Liver (tissue), 9 donors: Measurements from ENCODE around the gene EHD2. TPM values are rescaled to one million over a fixed set of nuclear protein-coding genes. Genes with fewer than 3 reads are reported as not detected.

ENCODE experiments used
- DNase-seq: peaks from one replicate; pipeline ENCODE4 v3.0.0-alpha.2; 2017; ENCODE audit warnings: low spot score
- H3K27ac ChIP-seq, 2 donors: one replicate each; pipeline ENCODE4 v1.7.0; 2013; ENCODE audit warnings: inconsistent platforms in 2 of 2, low read length in 2 of 2, control low read depth in 1 of 2, low read depth in 1 of 2, mild to moderate bottlenecking in 1 of 2
- H3K27me3 ChIP-seq, 4 donors: one replicate each; pipeline versions ENCODE4 v1.6.1 to v1.7.0; 2013; ENCODE audit warnings: low read length in 3 of 4, inconsistent platforms in 1 of 4, mild to moderate bottlenecking in 1 of 4, moderate library complexity in 1 of 4; ENCODE audit not compliant: control insufficient read depth in 4 of 4, insufficient read depth in 4 of 4
- H3K36me3 ChIP-seq, 4 donors: one replicate each; pipeline versions ENCODE4 v1.6.1 to v1.7.0; 2013; ENCODE audit warnings: low read length in 3 of 4, mild to moderate bottlenecking in 3 of 4, low read depth in 1 of 4, moderate library complexity in 1 of 4; ENCODE audit not compliant: control insufficient read depth in 4 of 4, insufficient read depth in 3 of 4
- H3K4me1 ChIP-seq, 4 donors: one replicate each; pipeline versions ENCODE4 v1.6.1 to v1.7.0; 2013; ENCODE audit warnings: low read length in 3 of 4, mild to moderate bottlenecking in 3 of 4, moderate library complexity in 1 of 4; ENCODE audit not compliant: control insufficient read depth in 4 of 4, insufficient read depth in 4 of 4
- H3K4me3 ChIP-seq, 3 donors: one replicate each; pipeline versions ENCODE4 v1.6.1 to v1.7.0; 2013; ENCODE audit warnings: low read length in 3 of 3, control low read depth in 1 of 3, low read depth in 1 of 3, mild to moderate bottlenecking in 1 of 3
- H3K9ac ChIP-seq, 2 donors: one replicate each; pipeline ENCODE4 v1.7.0; 2013; ENCODE audit warnings: low read length in 2 of 2, mild to moderate bottlenecking in 2 of 2, moderate library complexity in 2 of 2, control low read depth in 1 of 2, low read depth in 1 of 2
- H3K9me3 ChIP-seq, 4 donors: one replicate each; pipeline versions ENCODE4 v1.6.1 to v1.7.0; 2013; ENCODE audit warnings: low read length in 3 of 4; ENCODE audit not compliant: control insufficient read depth in 4 of 4
- ATF3 ChIP-seq: IDR thresholded peaks from 2 replicates; pipeline ENCODE4 v1.6.1; 2016; ENCODE audit warnings: antibody characterized with exemption
- CTCF ChIP-seq: fragments of 150-350 bp; IDR thresholded peaks from 2 replicates; pipeline ENCODE4 v1.5.1; 2017; ENCODE audit warnings: improper control_type of control experiment, low read depth, low read length; ENCODE audit not compliant: missing input control
- EGR1 ChIP-seq, 2 donors: IDR thresholded peaks; 2 replicates each; pipeline ENCODE4 v1.6.1; 2016 to 2018; ENCODE audit warnings: antibody characterized with exemption in 2 of 2, low read depth in 2 of 2
- FOXA1 ChIP-seq: IDR thresholded peaks from 2 replicates; pipeline ENCODE4 v1.6.1; 2016; ENCODE audit warnings: antibody characterized with exemption
- FOXA2 ChIP-seq: IDR thresholded peaks from 2 replicates; pipeline ENCODE4 v1.6.1; 2016; ENCODE audit warnings: antibody characterized with exemption
- GABPA ChIP-seq, 2 donors: IDR thresholded peaks in 1 of 2; conservative IDR thresholded peaks in 1 of 2; 2 replicates each; pipeline ENCODE4 v1.6.1; 2016; ENCODE audit warnings: antibody characterized with exemption in 2 of 2, mild to moderate bottlenecking in 1 of 2, moderate library complexity in 1 of 2
- HNF4A ChIP-seq, 2 donors: conservative IDR thresholded peaks; 2 replicates each; pipeline ENCODE4 v1.6.1; 2016; ENCODE audit warnings: antibody characterized with exemption in 2 of 2, mild to moderate bottlenecking in 2 of 2
- HNF4G ChIP-seq: IDR thresholded peaks from 2 replicates; pipeline ENCODE4 v1.6.1; 2016; ENCODE audit warnings: antibody characterized with exemption
- RAD21 ChIP-seq, 2 donors: IDR thresholded peaks; 2 replicates each; pipeline ENCODE4 v1.6.1; 2016; ENCODE audit warnings: antibody characterized with exemption in 2 of 2, mild to moderate bottlenecking in 2 of 2
- REST ChIP-seq: IDR thresholded peaks from 2 replicates; pipeline ENCODE4 v1.6.1; 2016; ENCODE audit warnings: antibody characterized with exemption, mild to moderate bottlenecking
- RXRA ChIP-seq, 2 donors: IDR thresholded peaks; 2 replicates each; pipeline ENCODE4 v1.6.1; 2017 to 2018; ENCODE audit warnings: antibody characterized with exemption in 2 of 2, mild to moderate bottlenecking in 1 of 2
- SP1 ChIP-seq: IDR thresholded peaks from 2 replicates; pipeline ENCODE4 v1.6.1; 2018; ENCODE audit warnings: antibody characterized with exemption, mild to moderate bottlenecking
- TAF1 ChIP-seq: conservative IDR thresholded peaks from 2 replicates; pipeline ENCODE4 v1.6.1; 2016; ENCODE audit warnings: antibody characterized with exemption, mild to moderate bottlenecking
- WGBS: extraction: QIAGEN DNeasy Blood & Tissue Kit; methylation state at CpG from one replicate; pipeline ENCODE4 v1.1.7; 2013; 5-methylcytosine and 5-hydroxymethylcytosine counted together
- polyA plus RNA-seq, 2 donors: library from polyadenylated mRNA; stranded (reverse) in 1 of 2; unstranded in 1 of 2; fragments of 200-250 nt in 1 of 2; fragments of >200 nt in 1 of 2; fragmentation: Nextera tagmentation in 1 of 2; extraction: Ambion mirVana in 1 of 2; gene quantifications; one replicate each; pipeline versions ENCODE4 v1.2.1 to v1.2.3, GENCODE V29; 2013 to 2015
- total RNA-seq, 2 donors: library from RNA; depleted of rRNA; stranded (reverse); fragments of >200 nt; gene quantifications; one replicate each; pipeline ENCODE4 v1.2.3, GENCODE V29; 2014
- donor health status: healthy.
- donor health status: healthy.
- donor health status: healthy.
- donor health status: healthy.
- donor health status: healthy.

The EHD2 gene
- total and polyA plus RNA-seq, 4 donors, result 3.2 to 7.9 (median 5.8) TPM

GRCh38 chr19:47687906-47688305 lies 25.3 kb upstream of the EHD2 start:
- TF ChIP-seq HNF4G, result no peak
- TF ChIP-seq SP1, result no peak
- no peak for TF ChIP-seq GABPA (IDR thresholded peaks at IDR 0.05 in 1 of 2, conservative IDR thresholded peaks at IDR 0.05 in 1 of 2)
- no peak for TF ChIP-seq HNF4A (conservative IDR thresholded peaks at IDR 0.05)
- TF ChIP-seq ATF3, result no peak
- TF ChIP-seq FOXA1, result no peak
- no peak for TF ChIP-seq REST
- TF ChIP-seq CTCF, result no peak
- TF ChIP-seq RAD21 (IDR thresholded peaks at IDR 0.05), result no peak
- no peak for TF ChIP-seq EGR1 (IDR thresholded peaks at IDR 0.05; ENCODE audit: low read depth in 2 of 2)
- no peak for DNase-seq
- WGBS, result 90% methylated on average over 7 of the region's 7 CpGs
- H3K27me3 ChIP-seq, result no peaks in the 10 kb centered on the region
- peaks cover 0 to 14% (median 2%) of the 10 kb centered on the region in 4 donors for H3K36me3 ChIP-seq
- H3K9ac ChIP-seq, result no peak overlapping the region
- no peak overlapping the region for H3K27ac ChIP-seq
- no peaks in the 10 kb centered on the region for H3K9me3 ChIP-seq
- no peaks in the 10 kb centered on the region for H3K4me1 ChIP-seq
- no peak overlapping the region for H3K4me3 ChIP-seq

- 96% methylated on average over 5 of the region's 5 CpGs for WGBS
- Histone ChIP-seq H3K4me1 (no peaks in the 10 kb centered on the region), H3K9me3 (no peaks in the 10 kb centered on the region), H3K9ac (no peak overlapping the region), H3K36me3 (peaks cover 2 to 6% (median 5%) of the 10 kb centered on the region in 4 donors), H3K27me3 (no peaks in the 10 kb centered on the region), H3K27ac (no peak overlapping the region), H3K4me3 (no peak overlapping the region)
- no peak for DNase-seq
- TF ChIP-seq REST (no peak), TAF1 (no peak), RXRA (IDR thresholded peaks at IDR 0.05) (no peak), HNF4G (no peak), FOXA2 (no peak), ATF3 (no peak), HNF4A (conservative IDR thresholded peaks at IDR 0.05) (no peak)
Measured at GRCh38 chr19:47691090-47691489, 22.1 kb upstream of the EHD2 start.
